Ovary (tissue), 9 donors: ENCODE measurements around the gene PURB. TPM values are rescaled to one million over a fixed set of nuclear protein-coding genes. Genes with fewer than 3 reads are reported as not detected.
"Not testable (repeated sequence)": the region's sequence is repeated elsewhere in the genome, so short reads cannot be mapped to it uniquely, and the experiment has no call there.

ENCODE experiments used
- DNase-seq, 5 donors: peaks; one replicate each; pipeline ENCODE4 v3.0.0-alpha.2; 2019 to 2020
- H3K27ac ChIP-seq, 2 donors: fragments of 200-600 bp; one replicate each; pipeline versions ENCODE4 v1.5.1 to v1.8.0; 2019 to 2022
- H3K27me3 ChIP-seq: fragments of 200-600 bp; one replicate; pipeline ENCODE4 v1.8.0; 2022
- H3K36me3 ChIP-seq: fragments of 200-600 bp; sonication (generic); one replicate; pipeline ENCODE4 v1.5.1; 2019
- H3K4me1 ChIP-seq: one replicate; pipeline ENCODE4 v1.8.1; 2013; ENCODE audit warnings: mild to moderate bottlenecking, moderate library complexity; ENCODE audit not compliant: insufficient read depth
- H3K4me3 ChIP-seq: fragments of 200-600 bp; sonication (generic); one replicate; pipeline ENCODE4 v1.5.1; 2017
- H3K9me3 ChIP-seq, 2 donors: fragments of 200-600 bp in 1 of 2; sonication (generic) in 1 of 2; one replicate each; pipeline versions ENCODE4 v1.5.1 to v1.8.1; 2013 to 2019; ENCODE audit warnings: mild to moderate bottlenecking in 1 of 2, moderate library complexity in 1 of 2
- EP300 ChIP-seq: sonication (generic); formaldehyde crosslinking; IDR thresholded peaks from one replicate; pipeline ENCODE4 v1.6.1; 2017; ENCODE audit warnings: antibody characterized with exemption
- POLR2A ChIP-seq: fragments of 450-650 bp; IDR thresholded peaks from one replicate; pipeline ENCODE4 v1.6.1; 2017; ENCODE audit warnings: antibody characterized with exemption, mild to moderate bottlenecking, moderate library complexity
- WGBS, 3 donors: extraction: QIAGEN DNeasy Blood & Tissue Kit in 1 of 3; methylation state at CpG; one replicate each; pipeline versions ENCODE4 v1.1.5 to v1.1.7; 2013 to 2017; 5-methylcytosine and 5-hydroxymethylcytosine counted together
- intact Hi-C, 4 donors: fragments of 100-400 bp; cut with DNase I; formaldehyde crosslinking; loops; one replicate each; pipeline versions ENCODE4 v1.11.0 to v1.15.1; 2022 to 2023
- polyA plus RNA-seq, 2 donors: library from polyadenylated mRNA; stranded (reverse); fragments of 200-250 nt in 1 of 2; fragments of 350-450 nt in 1 of 2; fragmentation: Illumina TruSeq in 1 of 2; extraction: RNeasy Lipid Tissue Mini Kit (QIAGEN cat#74804) in 1 of 2; gene quantifications; one replicate each; pipeline ENCODE4 v1.2.3, GENCODE V29; 2013 to 2014
- total RNA-seq, 7 donors: library from RNA; depleted of rRNA in 2 of 7; stranded (reverse); fragments of >200 nt in 2 of 7; fragmentation: NEBNext Ultra II Directional in 3 of 7; extraction: Animal tissue kit (Norgen Biotek cat#: 25700) in 3 of 7; gene quantifications; one replicate each; pipeline versions ENCODE4 v1.1.0 to v1.2.4, GENCODE V29; 2016 to 2023
- TF ChIP-seq, protein P1 (sequence below), 3 donors: fragments of 450-650 bp in 2 of 3; fragments of 200-600 bp in 1 of 3; IDR thresholded peaks; one replicate each; pipeline versions ENCODE4 v1.5.1 to v1.8.0; 2016 to 2022; ENCODE audit warnings: antibody characterized with exemption in 3 of 3, mild to moderate bottlenecking in 1 of 3
- donor health status: DM: no; HTN: no; CAD: no; lungs with moderate emphysema.
- donor health status: DM: no; HTN: no; CAD: no.
- donor health status: Bipolar disorder and iron deficiency.
- donor health status: DM: yes; HTN: yes; CAD: no.
- donor health status: DM: no; HTN: no; CAD: no.
- donor health status: DM: yes; HTN: yes; CAD: no.

The PURB gene
- total and polyA plus RNA-seq, 9 donors, result 9.6 to 27.3 (median 23.8) TPM

DNA sequence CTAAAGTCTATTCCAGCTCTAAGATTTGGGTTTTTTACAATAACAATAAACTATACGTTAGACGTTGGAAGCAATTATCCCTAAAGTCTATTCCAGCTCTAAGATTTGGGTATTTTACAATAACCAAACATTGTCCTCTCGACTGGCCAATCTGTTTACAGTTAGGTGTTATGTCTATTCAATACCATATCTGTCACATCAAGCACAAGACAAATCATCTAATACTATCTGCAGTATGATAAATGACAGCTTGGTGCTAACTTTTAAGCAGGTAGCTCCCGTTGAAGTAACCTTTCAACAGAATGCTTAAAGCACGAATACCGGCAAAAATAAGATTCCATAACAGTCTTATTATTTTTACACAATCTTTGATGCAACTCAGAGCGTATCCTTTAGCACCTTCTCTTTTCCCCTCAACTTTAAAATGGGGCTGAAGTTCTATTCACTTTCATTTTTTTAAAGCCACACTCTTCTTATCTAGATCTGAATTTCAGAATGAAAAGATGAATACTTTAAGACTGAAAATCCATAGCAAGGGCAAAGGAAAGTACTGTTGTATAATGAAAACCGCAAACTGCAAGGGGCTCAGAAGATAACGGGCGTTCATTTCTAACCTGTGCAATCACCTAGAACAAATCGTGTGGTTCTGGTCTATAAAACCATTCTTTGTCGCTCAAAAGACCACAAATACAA lies 38.4 kb downstream of the PURB start:
- Histone ChIP-seq H3K36me3 (no peaks in the 10 kb centered on the region), H3K27ac (peak overlapping the region; percentile 92 to 99), H3K4me3 (peak overlapping the region; percentile 77), H3K27me3 (no peaks in the 10 kb centered on the region), H3K4me1 (peaks cover 9% of the 10 kb centered on the region), H3K9me3 (no peaks in the 10 kb centered on the region)
- WGBS, 3 donors, result 0% methylated on average over 12 of the region's 12 CpGs
- DNase-seq, result no peak
- intact Hi-C loops, result loop anchor here in 3 of 4 donors (1.0 to 10.0 kb wide), 6 partner anchors 50 to 352 kb away; partner anchors contain the start of genes PPIA (in 2 of the 3), NUDCD3 (in 1 of the 3), OGDH (in 1 of the 3) and TMED4 (in 1 of the 3)
- TF ChIP-seq POLR2A, result no peak
- no peak for TF ChIP-seq EP300
- TF ChIP-seq, protein P1, sequence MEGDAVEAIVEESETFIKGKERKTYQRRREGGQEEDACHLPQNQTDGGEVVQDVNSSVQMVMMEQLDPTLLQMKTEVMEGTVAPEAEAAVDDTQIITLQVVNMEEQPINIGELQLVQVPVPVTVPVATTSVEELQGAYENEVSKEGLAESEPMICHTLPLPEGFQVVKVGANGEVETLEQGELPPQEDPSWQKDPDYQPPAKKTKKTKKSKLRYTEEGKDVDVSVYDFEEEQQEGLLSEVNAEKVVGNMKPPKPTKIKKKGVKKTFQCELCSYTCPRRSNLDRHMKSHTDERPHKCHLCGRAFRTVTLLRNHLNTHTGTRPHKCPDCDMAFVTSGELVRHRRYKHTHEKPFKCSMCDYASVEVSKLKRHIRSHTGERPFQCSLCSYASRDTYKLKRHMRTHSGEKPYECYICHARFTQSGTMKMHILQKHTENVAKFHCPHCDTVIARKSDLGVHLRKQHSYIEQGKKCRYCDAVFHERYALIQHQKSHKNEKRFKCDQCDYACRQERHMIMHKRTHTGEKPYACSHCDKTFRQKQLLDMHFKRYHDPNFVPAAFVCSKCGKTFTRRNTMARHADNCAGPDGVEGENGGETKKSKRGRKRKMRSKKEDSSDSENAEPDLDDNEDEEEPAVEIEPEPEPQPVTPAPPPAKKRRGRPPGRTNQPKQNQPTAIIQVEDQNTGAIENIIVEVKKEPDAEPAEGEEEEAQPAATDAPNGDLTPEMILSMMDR (IDR thresholded peaks at IDR 0.05), result no peak

DNA sequence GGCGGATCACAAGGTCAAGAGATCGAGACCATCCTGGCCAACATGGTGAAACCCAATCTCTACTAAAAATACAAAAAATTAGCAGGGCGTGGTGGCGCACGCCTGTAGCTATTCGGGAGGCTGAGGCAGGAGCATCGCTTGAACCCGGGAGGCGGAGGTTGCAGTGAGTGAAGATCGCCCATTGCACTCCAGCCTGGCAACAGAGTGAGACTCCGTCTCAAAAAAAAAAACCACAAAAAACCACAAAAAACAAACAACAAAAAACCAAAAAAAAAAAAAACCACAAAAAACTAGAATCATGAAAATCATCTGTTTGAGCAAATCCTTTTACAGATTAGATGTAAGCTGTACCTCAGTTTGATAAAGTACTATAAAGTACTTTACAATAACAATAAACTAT lies 38.9 kb downstream of the PURB start:
- H3K9me3 ChIP-seq, H3K27me3 ChIP-seq, H3K4me1 ChIP-seq, DNase-seq, H3K36me3 ChIP-seq: not testable (repeated sequence)
- intact Hi-C loops, result loop anchor here in 3 of 4 donors (2.0 to 10.0 kb wide), 5 partner anchors 49 to 352 kb away; partner anchors contain the start of genes PPIA (in 2 of the 3), NUDCD3 (in 1 of the 3), TMED4 (in 1 of the 3) and ZMIZ2 (in 1 of the 3)
- WGBS, 3 donors, result 26 to 59% (median 34%) methylated on average over 11 of the region's 11 CpGs
- peak overlapping the region; percentile 77 for H3K4me3 ChIP-seq
- H3K27ac ChIP-seq, result peak overlapping the region in 1 of 2 donors; percentile 99

DNA sequence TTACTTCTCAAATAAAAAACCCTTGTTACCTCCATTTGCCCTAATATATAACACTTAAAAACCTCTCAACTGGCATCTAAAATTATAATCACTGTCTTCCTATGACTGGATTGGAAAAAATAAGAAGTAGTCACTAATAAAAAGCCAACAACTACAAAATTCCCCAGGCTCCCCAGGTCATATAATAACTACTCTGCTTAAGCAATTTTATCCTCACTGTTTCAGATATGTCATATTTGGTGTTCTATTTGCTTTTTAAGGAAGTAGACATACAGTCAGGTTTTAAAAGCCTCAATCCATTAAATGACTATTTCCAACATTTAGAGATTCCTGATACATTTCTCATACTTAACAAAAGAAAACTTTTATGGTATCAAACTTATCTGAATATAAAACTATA lies 39.9 kb downstream of the PURB start:
- Histone ChIP-seq H3K4me1 (peaks cover 9% of the 10 kb centered on the region), H3K9me3 (no peaks in the 10 kb centered on the region), H3K4me3 (no peak overlapping the region), H3K36me3 (no peaks in the 10 kb centered on the region), H3K27me3 (no peaks in the 10 kb centered on the region), H3K27ac (no peak overlapping the region)
- intact Hi-C loops, result loop anchor here in 3 of 4 donors (5.0 to 10.0 kb wide), 4 partner anchors 48 to 351 kb away; partner anchors contain the start of genes NUDCD3 (in 1 of the 3), PPIA (in 1 of the 3), TMED4 (in 1 of the 3) and ZMIZ2 (in 1 of the 3)
- DNase-seq, result no peak
- TF ChIP-seq POLR2A (no peak), EP300 (no peak)
- TF ChIP-seq, protein P1 (IDR thresholded peaks at IDR 0.05), result no peak

DNA sequence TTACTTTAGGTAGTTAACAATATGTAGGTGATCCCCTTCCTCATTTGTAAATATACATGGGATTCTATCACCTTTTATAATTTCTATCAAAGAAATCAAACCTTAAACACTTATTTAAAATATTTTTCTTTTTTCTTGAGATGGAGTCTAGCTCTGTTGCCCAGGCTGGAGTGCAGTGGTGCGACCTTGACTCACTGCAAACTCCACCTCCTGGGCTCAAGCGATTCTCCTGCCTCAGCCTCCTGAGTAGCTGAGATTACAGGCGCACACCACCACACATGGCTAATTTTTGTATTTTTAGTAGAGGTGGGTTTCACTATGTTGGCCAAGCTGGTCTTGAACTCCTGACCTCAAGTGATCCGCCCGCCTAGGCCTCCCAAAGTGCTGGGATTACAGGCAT lies 41.9 kb downstream of the PURB start:
- DNase-seq, H3K36me3 ChIP-seq, H3K4me1 ChIP-seq, H3K27ac ChIP-seq, H3K27me3 ChIP-seq, H3K4me3 ChIP-seq, H3K9me3 ChIP-seq: not testable (repeated sequence)
- WGBS, 3 donors, result 94 to 96% (median 95%) methylated on average over 5 of the region's 5 CpGs
- intact Hi-C loops, result loop anchor here in 1 of 4 donors (10.0 kb wide), 1 partner anchor 349 kb away; the partner anchor contains the start of gene NUDCD3

DNA sequence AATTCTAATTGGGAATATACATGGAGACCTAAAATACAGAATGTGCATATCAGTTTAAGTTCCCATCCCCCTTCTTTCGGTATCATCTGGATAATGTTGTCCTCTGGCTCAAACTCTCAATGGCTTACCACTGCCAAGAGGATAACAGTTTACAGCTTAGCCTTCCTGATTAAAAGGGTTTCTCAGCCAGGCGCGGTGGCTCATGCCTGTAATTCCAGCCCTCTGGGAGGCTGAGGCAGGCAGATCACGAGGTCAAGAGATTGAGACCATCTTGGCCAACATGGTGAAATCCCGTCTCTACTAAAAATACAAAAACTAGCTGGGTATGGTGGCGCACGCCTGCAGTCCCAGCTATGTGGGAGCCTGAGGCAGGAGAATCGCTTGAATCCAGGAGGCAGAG lies 42.7 kb downstream of the PURB start:
- intact Hi-C loops, result loop anchor here in 1 of 4 donors (10.0 kb wide), 1 partner anchor 348 kb away; the partner anchor contains the start of gene NUDCD3
- H3K4me3 ChIP-seq, H3K27ac ChIP-seq, H3K9me3 ChIP-seq, H3K27me3 ChIP-seq, H3K4me1 ChIP-seq, DNase-seq, H3K36me3 ChIP-seq: not testable (repeated sequence)
- WGBS, 3 donors, result 84 to 91% (median 90%) methylated on average over 8 of the region's 8 CpGs

DNA sequence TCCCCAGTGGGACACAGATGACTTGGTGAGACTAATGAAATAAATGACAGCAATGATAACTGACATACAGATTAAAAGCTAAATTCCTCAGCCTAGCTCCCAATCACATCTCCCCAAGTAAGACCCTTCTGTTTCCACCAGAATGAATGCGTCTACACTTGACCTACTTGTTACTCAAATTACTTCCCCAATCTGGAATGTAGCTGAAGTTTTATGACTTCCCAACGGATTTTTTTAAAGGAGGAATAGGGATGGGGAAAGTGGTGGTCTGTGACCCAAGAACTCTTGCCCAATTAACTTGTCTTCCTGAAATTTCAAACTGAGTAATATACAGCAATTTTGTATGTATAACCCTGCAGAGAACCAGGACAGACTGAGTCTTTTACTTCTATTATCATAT lies 46.6 kb downstream of the PURB start:
- Histone ChIP-seq H3K27ac (no peak overlapping the region), H3K36me3 (no peaks in the 10 kb centered on the region), H3K9me3 (no peaks in the 10 kb centered on the region), H3K27me3 (no peaks in the 10 kb centered on the region), H3K4me3 (no peak overlapping the region), H3K4me1 (peaks cover 2% of the 10 kb centered on the region)
- DNase-seq, result no peak
- 56 to 69% (median 64%) methylated on average over 2 of the region's 2 CpGs for WGBS, 3 donors
- TF ChIP-seq, protein P1 (IDR thresholded peaks at IDR 0.05), result no peak
- TF ChIP-seq EP300 (no peak), POLR2A (no peak)
- intact Hi-C loops, result no loop called here
